ENCODE results near the gene KCTD17. TPM values are rescaled to one million over a fixed set of nuclear protein-coding genes. Genes with fewer than 3 reads are reported as not detected.

Gene KCTD17
- total RNA-seq, 2 experiments from 2014 or later, result 32.2 to 40.3 TPM

GRCh38 chr22:37105990-37106389 is 54.4 kb downstream of the KCTD17 start:
- CTCF ChIA-PET, result interaction anchor here (0.9 kb wide), 1 partner anchor 250 kb away, joined by 3 read pairs; no protein-coding TSS in a partner anchor

GRCh38 chr22:37107816-37108621 is 56.5 kb downstream of the KCTD17 start:
- POLR2A ChIA-PET, result no interaction called here
- CTCF ChIA-PET, result no interaction called here

More at GRCh38 chr22:37105990-37106389, 54.4 kb downstream of the KCTD17 start:
- POLR2A ChIA-PET, result no interaction called here

- CTCF ChIA-PET, result interaction anchor here (1.2 kb wide), 1 partner anchor 10 kb away, joined by 4 read pairs; no protein-coding TSS in a partner anchor
- POLR2A ChIA-PET, result no interaction called here
Observed at GRCh38 chr22:37109242-37109917, 57.8 kb downstream of the KCTD17 start, which contains the start of gene TMPRSS6. TSS of gene TMPRSS6 (minus strand) at chr22:37109713. CDS start at chr22:37103417, 6,296 bp downstream.

- POLR2A ChIA-PET, result no interaction called here
- CTCF ChIA-PET, result no interaction called here
Observed at GRCh38 chr22:37111156-37111717, 59.7 kb downstream of the KCTD17 start.

- POLR2A ChIA-PET, result no interaction called here
- CTCF ChIA-PET, result no interaction called here
Observed at GRCh38 chr22:37112084-37112728, 60.7 kb downstream of the KCTD17 start.

Other genes with a start within 250 kb of the KCTD17 start
- not detected for gene PVALB, start 234.7 kb upstream of the KCTD17 start, total RNA-seq
- 1 to 10 TPM; 6.3 to 7.3 TPM for gene NCF4, start 190.7 kb upstream of the KCTD17 start, total RNA-seq
- gene CSF2RB, start 138.1 kb upstream of the KCTD17 start, total RNA-seq, result under 1 TPM; 0.04 TPM
- gene TST, start 32.3 kb upstream of the KCTD17 start, total RNA-seq, result 1 to 10 TPM; 5.0 to 6.0 TPM
- 10 to 100 TPM; 20.6 to 20.9 TPM for gene MPST, start 32.0 kb upstream of the KCTD17 start, total RNA-seq
- 1 to 10 TPM in 1 of 2 experiments, under 1 TPM in 1; 0.88 to 1.1 TPM for gene TMPRSS6, start 58.0 kb downstream of the KCTD17 start, total RNA-seq
- gene IL2RB, start 98.2 kb downstream of the KCTD17 start, total RNA-seq, result 100 to 1,000 TPM; 288 to 289 TPM
- 1 to 10 TPM; 2.9 to 3.4 TPM for gene C1QTNF6, start 136.5 kb downstream of the KCTD17 start, total RNA-seq
- gene SSTR3, start 160.7 kb downstream of the KCTD17 start, total RNA-seq, result under 1 TPM; 0.46 to 0.65 TPM
- 100 to 1,000 TPM; 498 to 521 TPM for gene RAC2, start 192.5 kb downstream of the KCTD17 start, total RNA-seq
- 10 to 100 TPM; 16.3 to 16.4 TPM for gene CYTH4, start 230.8 kb downstream of the KCTD17 start, total RNA-seq